ENCODE results near the gene DENND4C.
A peak's percentile ranks its signal among the peaks of the same experiment; 100 is the strongest.

Gene DENND4C

GRCh38 chr9:19230355-19231125 lies at the start of gene DENND4C:
DENND4C (plus strand) TSS chr9:19230693; CDS start chr9:19276175, 45,482 bp downstream.
- TF ChIP-seq CTCF (IDR thresholded peaks at IDR 0.05; ENCODE audit: insufficient read depth, low read depth, low read length, missing control alignments) = no peak
- peak within 1 kb of the TSS; percentile 89 for H3K4me3 ChIP-seq (ENCODE audit: low read depth, low read length)
- DNase-seq (ENCODE audit: low read depth) = peak; percentile 94

GRCh38 chr9:19180991-19181390 lies 49.5 kb upstream of the DENND4C start:
- no peak overlapping the region for H3K4me3 ChIP-seq (ENCODE audit: low read depth, low read length)
- no peak for DNase-seq (ENCODE audit: low read depth)
- no peak for TF ChIP-seq CTCF (IDR thresholded peaks at IDR 0.05; ENCODE audit: insufficient read depth, low read depth, low read length, missing control alignments)

- no peak overlapping the region for H3K4me3 ChIP-seq (ENCODE audit: low read depth, low read length)
- DNase-seq (ENCODE audit: low read depth) = no peak
- TF ChIP-seq CTCF (IDR thresholded peaks at IDR 0.05; ENCODE audit: insufficient read depth, low read depth, low read length, missing control alignments) = no peak
These were observed 48.9 kb upstream of the DENND4C start for GRCh38 chr9:19181561-19181960.

- DNase-seq (ENCODE audit: low read depth) = peak; percentile 86
- TF ChIP-seq CTCF (IDR thresholded peaks at IDR 0.05; ENCODE audit: insufficient read depth, low read depth, low read length, missing control alignments) = no peak
- H3K4me3 ChIP-seq (ENCODE audit: low read depth, low read length) = no peak overlapping the region
These were observed 46.2 kb upstream of the DENND4C start for GRCh38 chr9:19184144-19184917.

GRCh38 chr9:19185191-19185590 lies 45.3 kb upstream of the DENND4C start:
- no peak for TF ChIP-seq CTCF (IDR thresholded peaks at IDR 0.05; ENCODE audit: insufficient read depth, low read depth, low read length, missing control alignments)
- DNase-seq (ENCODE audit: low read depth) = no peak
- H3K4me3 ChIP-seq (ENCODE audit: low read depth, low read length) = no peak overlapping the region

GRCh38 chr9:19186232-19186631 lies 44.3 kb upstream of the DENND4C start:
- no peak for DNase-seq (ENCODE audit: low read depth)
- TF ChIP-seq CTCF (IDR thresholded peaks at IDR 0.05; ENCODE audit: insufficient read depth, low read depth, low read length, missing control alignments) = no peak
- no peak overlapping the region for H3K4me3 ChIP-seq (ENCODE audit: low read depth, low read length)

Measured in GM12865 (cell line).